Stimulated activated naive CD4-positive, alpha-beta T cell treated with Interleukin-2 at 50 U/mL for 16 hours (primary cell): ENCODE results near the gene LRCH2.
"Not testable (repeated sequence)": the region's sequence is repeated elsewhere in the genome, so short reads cannot be mapped to it uniquely, and the experiment has no call there.

ENCODE experiments used
- DNase-seq: peaks from one replicate; lab custom pipeline; 2025; lab: John Stamatoyannopoulos, UW

Gene LRCH2, protein sequence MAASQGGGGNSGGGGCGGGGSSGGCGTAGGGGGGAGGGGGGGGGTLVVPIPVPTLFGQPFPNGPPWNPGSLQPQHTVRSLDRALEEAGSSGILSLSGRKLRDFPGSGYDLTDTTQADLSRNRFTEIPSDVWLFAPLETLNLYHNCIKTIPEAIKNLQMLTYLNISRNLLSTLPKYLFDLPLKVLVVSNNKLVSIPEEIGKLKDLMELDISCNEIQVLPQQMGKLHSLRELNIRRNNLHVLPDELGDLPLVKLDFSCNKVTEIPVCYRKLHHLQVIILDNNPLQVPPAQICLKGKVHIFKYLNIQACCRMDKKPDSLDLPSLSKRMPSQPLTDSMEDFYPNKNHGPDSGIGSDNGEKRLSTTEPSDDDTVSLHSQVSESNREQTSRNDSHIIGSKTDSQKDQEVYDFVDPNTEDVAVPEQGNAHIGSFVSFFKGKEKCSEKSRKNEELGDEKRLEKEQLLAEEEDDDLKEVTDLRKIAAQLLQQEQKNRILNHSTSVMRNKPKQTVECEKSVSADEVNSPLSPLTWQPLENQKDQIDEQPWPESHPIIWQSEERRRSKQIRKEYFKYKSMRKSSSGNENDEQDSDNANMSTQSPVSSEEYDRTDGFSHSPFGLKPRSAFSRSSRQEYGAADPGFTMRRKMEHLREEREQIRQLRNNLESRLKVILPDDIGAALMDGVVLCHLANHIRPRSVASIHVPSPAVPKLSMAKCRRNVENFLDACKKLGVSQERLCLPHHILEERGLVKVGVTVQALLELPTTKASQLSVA

GRCh38 chrX:115233497-115234455, at the start of gene LRCH2:
Gene LRCH2 (minus strand): TSS chrX:115234096. CDS start chrX:115234041, 55 bp downstream.
- DNase-seq, result no peak

DNA sequence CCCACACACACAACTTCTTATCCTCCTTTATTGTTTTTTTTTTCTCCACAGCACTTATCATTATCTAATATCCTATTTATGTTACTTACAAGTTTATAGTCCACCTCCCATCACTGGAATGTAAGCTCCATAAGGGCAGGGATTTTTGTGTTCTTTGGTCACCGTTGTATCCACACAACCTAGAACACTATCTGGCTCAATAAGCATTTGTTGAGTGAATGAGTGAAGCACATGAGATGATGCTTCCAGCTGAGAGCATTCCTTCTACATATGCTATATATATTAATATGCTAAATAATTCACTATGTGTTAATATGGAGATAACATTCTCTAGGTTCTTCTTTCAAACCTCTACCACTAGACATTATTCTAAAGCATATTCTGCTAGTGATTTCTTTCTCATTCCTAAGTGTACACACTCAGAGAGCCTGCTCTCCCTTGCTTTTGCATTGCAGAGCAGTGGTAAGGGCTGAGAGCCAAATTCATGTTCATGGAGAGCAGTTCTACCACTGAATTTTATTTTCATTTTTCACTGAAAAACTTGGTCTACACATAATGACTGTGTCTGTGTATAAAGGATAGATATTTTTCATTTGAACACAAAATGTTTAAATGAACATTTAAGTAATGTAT, 35.3 kb upstream of the LRCH2 start:
- DNase-seq, result no peak

DNA sequence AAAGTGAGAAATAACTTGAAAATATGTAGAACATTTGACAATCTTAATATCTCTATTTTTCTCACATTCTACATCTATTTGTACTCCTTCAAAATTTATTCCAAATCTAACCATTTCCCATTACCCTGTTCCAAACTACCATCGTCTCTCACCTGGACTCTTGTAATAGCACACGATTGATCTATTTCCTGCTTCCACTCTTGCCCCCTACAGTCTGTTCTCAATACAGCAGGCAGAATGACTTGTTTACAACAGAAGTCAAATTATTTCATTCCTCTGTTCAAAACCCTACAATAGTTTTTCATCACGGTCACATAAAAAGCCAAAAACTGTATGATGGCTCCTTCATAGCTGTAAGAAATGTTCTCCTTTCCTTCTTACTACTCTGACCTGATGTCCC, 34.5 kb upstream of the LRCH2 start:
- no peak for DNase-seq

GRCh38 chrX:115266300-115266699, 32.4 kb upstream of the LRCH2 start:
- DNase-seq, result no peak

- no peak for DNase-seq
Measured at GRCh38 chrX:115264009-115264408, 30.1 kb upstream of the LRCH2 start.

GRCh38 chrX:115261148-115261547, 27.3 kb upstream of the LRCH2 start:
- DNase-seq, result no peak

DNA sequence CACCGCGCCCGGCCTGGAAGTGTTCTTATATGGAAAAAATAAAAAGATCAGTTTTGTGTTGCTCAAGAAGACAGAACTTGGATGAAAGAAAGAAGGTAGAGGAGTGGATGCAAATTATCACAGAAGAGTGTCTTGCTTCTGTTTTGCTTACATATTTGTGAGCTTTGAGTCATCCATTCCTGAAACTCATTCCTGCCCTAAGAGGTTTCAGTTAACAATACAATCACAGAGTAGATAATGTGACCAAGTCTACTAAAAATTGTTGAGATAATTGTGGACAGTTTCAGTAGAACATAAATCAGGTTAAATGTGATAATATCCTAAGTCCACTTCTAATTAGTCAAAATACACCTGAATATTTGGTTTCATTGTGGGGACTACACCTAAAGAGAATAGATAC, 26.4 kb upstream of the LRCH2 start:
- DNase-seq, result no peak

DNA sequence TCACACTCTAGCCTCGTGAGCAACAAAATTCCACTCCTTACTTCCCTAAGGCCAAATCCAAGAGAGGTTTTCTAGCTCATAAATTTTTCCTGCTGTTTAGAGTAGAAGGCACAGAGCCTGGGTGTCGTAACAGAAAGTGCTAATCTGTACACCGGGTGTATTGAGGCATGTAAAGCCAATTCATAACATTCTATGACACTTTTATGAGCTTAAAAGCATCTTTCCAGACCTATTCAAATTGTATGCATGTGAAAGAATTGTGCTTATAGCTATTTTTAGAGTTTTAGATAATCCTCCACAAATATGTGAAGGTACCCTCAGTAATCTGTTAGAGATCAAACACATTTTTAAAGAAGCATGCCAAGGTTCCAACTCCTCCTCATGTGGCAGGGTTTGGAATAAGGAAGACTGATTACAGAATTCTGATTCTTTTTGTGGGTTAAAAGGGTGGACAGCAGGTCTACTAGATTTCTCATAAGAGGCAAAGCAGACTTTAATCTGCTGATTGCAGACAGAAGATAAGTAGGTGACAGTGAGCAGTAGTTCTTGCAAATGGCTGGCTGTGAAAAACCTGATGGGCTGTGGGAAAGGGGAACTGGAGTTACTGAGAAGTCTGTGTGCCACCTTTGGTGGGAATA, 25.5 kb upstream of the LRCH2 start:
- DNase-seq, result no peak

GRCh38 chrX:115257711-115258110, 23.8 kb upstream of the LRCH2 start:
- no peak for DNase-seq

DNA sequence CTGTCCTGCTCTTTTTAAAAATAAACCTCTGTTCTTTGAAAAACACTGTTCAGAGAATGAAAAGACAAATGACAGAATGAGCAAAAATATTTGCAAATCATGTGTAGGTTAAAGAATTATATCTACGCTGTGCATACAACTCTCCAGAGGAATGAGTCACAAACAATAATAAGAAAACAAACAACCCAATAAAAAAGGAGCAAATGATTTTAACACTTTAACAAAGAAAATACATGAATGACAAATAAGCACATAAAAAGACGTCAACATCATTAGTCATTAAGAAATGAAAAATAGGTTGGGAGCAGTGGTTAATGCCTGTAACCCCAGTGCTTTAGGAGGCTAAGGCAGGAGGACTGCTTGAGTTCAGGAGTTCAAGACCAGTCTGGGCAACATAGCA, 21.1 kb upstream of the LRCH2 start:
- no peak for DNase-seq

DNA sequence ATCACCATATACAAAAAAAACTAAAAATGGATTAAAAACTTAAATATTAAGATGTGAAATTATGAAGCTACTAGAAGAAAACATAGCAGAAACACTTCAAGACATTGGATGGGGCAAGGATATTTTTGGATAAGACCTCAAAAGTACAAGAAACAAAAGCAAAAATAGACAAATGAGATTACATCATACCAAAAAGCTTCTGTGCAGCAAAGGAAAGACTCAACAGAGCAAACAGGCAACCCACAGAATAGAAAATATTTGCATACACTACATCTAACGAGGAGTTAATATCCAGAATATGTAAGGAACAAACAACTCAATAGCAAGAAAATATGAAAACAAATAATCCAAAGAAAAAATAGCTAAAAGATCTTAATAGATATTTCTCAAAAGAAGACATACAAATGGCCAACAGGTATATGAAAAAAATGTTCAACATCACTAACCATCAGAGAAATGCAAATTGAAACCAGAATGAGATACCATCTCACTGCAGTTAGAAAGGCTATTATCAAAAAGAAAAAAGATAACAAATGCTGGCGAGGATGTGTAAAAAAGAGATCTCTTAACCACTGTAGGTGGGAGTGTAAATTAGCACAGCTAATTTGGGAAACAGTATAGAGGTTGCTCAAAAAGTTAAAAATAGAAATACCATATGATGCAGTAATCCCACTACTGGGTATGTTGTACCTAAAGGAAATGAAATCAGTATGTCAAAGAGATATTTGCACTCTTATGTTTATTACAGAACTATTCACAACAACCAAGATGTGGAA, 17.8 kb upstream of the LRCH2 start:
- no peak for DNase-seq

GRCh38 chrX:115237056-115237455, 3.2 kb upstream of the LRCH2 start:
- no peak for DNase-seq

DNA sequence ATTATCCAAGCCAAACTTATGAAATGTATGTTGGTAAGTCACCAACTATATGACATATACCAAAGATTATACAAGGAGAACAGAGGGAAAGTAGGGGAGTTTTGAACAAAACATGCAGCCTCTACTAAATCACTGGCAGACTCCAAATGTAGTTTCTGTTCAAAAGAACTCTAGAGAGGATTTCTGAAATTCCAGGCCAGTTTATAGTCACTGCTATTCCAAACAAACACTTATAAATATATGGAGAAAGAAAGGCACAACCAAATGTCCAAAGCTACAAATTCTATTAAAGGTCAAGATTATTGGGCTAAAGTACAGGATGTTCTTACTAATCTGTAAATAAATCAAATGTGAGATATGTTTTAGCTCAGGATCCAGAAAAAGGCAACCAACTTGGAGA, 2.7 kb upstream of the LRCH2 start:
- no peak for DNase-seq

GRCh38 chrX:115234461-115234860, 565 bp upstream of the LRCH2 start:
- DNase-seq, result no peak

GRCh38 chrX:115232933-115233496, 881 bp downstream of the LRCH2 start:
- no peak for DNase-seq

DNA sequence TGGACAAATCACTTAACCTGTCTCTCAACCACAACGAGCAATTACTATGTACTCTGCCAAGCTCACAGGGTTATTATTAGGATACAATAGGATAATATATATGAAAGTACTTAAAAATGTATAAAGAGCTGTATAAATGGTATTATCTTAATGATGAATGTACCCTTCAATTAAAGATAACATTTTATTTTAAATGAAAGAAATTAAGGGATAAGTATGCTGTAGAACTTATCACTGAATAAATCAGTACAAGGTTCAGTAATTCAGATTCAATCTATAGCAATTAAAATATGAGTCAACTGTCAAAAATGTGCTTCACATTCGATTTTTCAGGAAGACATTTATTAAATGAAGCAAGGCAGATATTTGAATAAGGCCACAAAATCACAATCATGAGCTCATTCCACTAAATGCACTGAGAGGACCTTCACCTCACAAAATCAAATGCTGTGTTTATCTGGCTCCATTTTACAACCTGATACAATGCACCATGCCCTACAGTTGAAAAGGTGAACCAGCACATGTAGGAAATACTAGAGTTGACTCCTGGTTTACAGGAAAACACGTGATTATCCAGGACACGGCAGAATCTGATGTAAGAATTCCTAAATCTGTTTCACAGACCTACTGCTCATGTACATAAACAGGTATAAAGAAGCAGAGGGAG, 4.4 kb downstream of the LRCH2 start:
- DNase-seq, result no peak

- DNase-seq, result no peak
Measured at GRCh38 chrX:115226929-115227328, 7.0 kb downstream of the LRCH2 start.

DNA sequence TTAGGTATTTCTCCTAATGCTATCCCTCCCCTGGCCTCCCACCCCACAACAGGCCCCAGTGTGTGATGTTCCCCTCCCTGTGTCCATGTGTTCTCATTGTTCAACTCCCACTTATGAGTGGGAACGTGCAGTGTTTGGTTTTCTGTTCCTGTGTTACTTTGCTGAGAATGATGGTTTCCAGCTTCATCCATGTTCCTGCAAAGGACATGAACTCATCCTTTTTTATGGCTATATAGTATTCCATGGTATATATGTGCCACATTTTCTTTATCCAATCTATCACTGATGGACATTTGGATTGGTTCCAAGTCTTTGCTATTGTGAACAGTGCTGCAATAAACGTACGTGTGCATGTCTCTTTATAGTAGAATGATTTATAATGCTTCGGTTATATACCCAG, 16.6 kb downstream of the LRCH2 start:
- not testable (repeated sequence) for DNase-seq

DNA sequence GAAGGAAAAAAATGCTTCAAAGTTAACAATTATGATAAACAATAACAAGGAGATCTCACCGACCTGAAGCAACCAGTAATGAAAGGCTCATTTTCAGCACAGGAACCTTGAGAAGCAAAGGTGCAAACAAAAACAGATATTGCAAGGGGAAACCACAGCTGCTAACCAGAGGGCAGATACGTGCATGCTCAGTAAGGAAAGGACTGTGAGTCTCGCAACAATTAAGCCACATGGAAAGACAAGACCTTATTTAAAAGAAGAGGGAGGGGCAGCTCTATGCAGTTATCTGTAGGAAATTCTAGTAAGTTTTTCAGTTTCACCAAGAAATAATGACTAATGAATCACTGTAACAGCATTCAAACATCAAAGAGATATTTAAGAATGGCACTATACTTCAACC, 19.3 kb downstream of the LRCH2 start:
- DNase-seq, result no peak

DNA sequence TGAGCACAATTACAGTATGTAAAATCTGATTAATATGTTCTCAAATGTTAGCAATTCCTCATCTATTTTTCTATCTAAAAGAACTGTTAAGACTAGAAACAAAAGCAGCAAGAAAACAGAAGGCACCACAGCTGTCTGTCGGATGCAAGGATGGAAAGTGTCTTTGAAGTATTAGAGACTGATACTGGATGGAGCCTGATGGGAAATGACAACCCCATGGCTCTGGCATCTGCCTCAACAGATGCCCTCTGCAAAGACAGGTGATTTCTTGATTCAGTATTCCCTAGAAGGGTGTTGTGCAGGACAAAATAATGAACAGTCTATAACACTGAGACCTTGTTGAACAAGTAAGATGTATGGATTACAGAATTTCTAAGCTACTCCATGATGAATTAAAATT, 19.7 kb downstream of the LRCH2 start:
- DNase-seq, result no peak
